ENCODE data around the gene ALAD. TPM values are rescaled to one million over a fixed set of nuclear protein-coding genes. Genes with fewer than 3 reads are reported as not detected.
"Not testable (repeated sequence)": the region's sequence is repeated elsewhere in the genome, so short reads cannot be mapped to it uniquely, and the experiment has no call there.

ALAD gene
- total RNA-seq, 2 donors from 2014 or later, result 42.5 to 44.1 TPM

GRCh38 chr9:113409883-113410206 is 8.8 kb upstream of the ALAD start:
- Histone ChIP-seq H3K27me3 (no peaks in the 10 kb centered on the region), H3K9me3 (no peaks in the 10 kb centered on the region), H3K4me3 (peak overlapping the region; percentile 53 to 71), H3K36me3 (replicated peaks in 1 of 2; ENCODE audit: insufficient read depth in 1 of 2, low read depth in 2 of 2) (no peaks in the 10 kb centered on the region), H3K4me1 (peaks cover 23% of the 10 kb centered on the region), H3K27ac (peak overlapping the region; percentile 93 to 98 (median 94))
- intact Hi-C loops (cut with DNase I), result loop anchor here (5.0 kb wide), 3 partner anchors 38 to 138 kb away; no protein-coding TSS in a partner anchor
- TF ChIP-seq CTCF (IDR thresholded peaks at IDR 0.05) (no peak), POLR2A (IDR thresholded peaks at IDR 0.05) (no peak)
- DNase-seq (no peak), ATAC-seq (no peak)
- 0% methylated on average over 2 to 20 of the region's 20 CpGs for WGBS, 2 donors

GRCh38 chr9:113409481-113409880 is 8.4 kb upstream of the ALAD start:
- 28 to 29% methylated on average over 10 of the region's 10 CpGs for WGBS, 2 donors
- Histone ChIP-seq H3K27me3 (no peaks in the 10 kb centered on the region), H3K36me3 (replicated peaks in 1 of 2; ENCODE audit: insufficient read depth in 1 of 2, low read depth in 2 of 2) (no peaks in the 10 kb centered on the region), H3K9me3 (no peaks in the 10 kb centered on the region), H3K4me3 (peak overlapping the region; percentile 53 to 71), H3K27ac (peak overlapping the region in 3 of 4 donors; percentile 93 to 98 (median 95)), H3K4me1 (peaks cover 23% of the 10 kb centered on the region)
- no peak for ATAC-seq
- TF ChIP-seq CTCF (IDR thresholded peaks at IDR 0.05) (no peak), POLR2A (IDR thresholded peaks at IDR 0.05) (no peak)
- no peak for DNase-seq
- intact Hi-C loops (cut with DNase I), result loop anchor here (5.0 kb wide), 2 partner anchors 37 to 97 kb away; no protein-coding TSS in a partner anchor

- 19 to 20% methylated on average over 7 of the region's 7 CpGs for WGBS, 2 donors
- intact Hi-C loops (cut with DNase I), result loop anchor here (5.0 kb wide), 2 partner anchors 35 to 95 kb away; no protein-coding TSS in a partner anchor
- not testable (repeated sequence) for H3K36me3 ChIP-seq (replicated peaks in 1 of 2; ENCODE audit: insufficient read depth in 1 of 2, low read depth in 2 of 2); H3K27me3 ChIP-seq; H3K4me3 ChIP-seq; H3K9me3 ChIP-seq
- Histone ChIP-seq H3K27ac (peak overlapping the region in 2 of 4 donors; percentile 57 to 62), H3K4me1 (peaks cover 23% of the 10 kb centered on the region)
- ATAC-seq (peak; percentile 30), DNase-seq (peak; percentile 76 to 85 (median 81))
- peak; percentile 69 to 97 (median 92) for TF ChIP-seq CTCF (IDR thresholded peaks at IDR 0.05)
These were observed 5.9 kb upstream of the ALAD start for GRCh38 chr9:113406873-113407511.

GRCh38 chr9:113406353-113406752 is 5.3 kb upstream of the ALAD start:
- H3K27me3 ChIP-seq; ATAC-seq; H3K9me3 ChIP-seq; H3K36me3 ChIP-seq (replicated peaks in 1 of 2; ENCODE audit: insufficient read depth in 1 of 2, low read depth in 2 of 2); H3K4me3 ChIP-seq; DNase-seq: not testable (repeated sequence)
- intact Hi-C loops (cut with DNase I), result loop anchor here (5.0 kb wide), 2 partner anchors 34 to 94 kb away; no protein-coding TSS in a partner anchor
- H3K4me1 ChIP-seq, result peaks cover 23% of the 10 kb centered on the region
- H3K27ac ChIP-seq, result peak overlapping the region in 2 of 4 donors; percentile 57 to 62
- 82% methylated on average over 9 of the region's 9 CpGs for WGBS, 2 donors

- H3K4me1 ChIP-seq, result peaks cover 31% of the 10 kb centered on the region
- H3K27ac ChIP-seq, result no peak overlapping the region
- TF ChIP-seq POLR2A (IDR thresholded peaks at IDR 0.05) (no peak), CTCF (IDR thresholded peaks at IDR 0.05) (no peak)
- H3K9me3 ChIP-seq, result no peaks in the 10 kb centered on the region
- intact Hi-C loops (cut with DNase I), result no loop called here
- H3K4me3 ChIP-seq, result no peak overlapping the region
- DNase-seq (no peak), ATAC-seq (no peak)
- no peaks in the 10 kb centered on the region for H3K27me3 ChIP-seq
- 45 to 49% methylated on average over 2 of the region's 2 CpGs for WGBS, 2 donors
- H3K36me3 ChIP-seq (replicated peaks in 1 of 2; ENCODE audit: insufficient read depth in 1 of 2, low read depth in 2 of 2), result no peaks in the 10 kb centered on the region
These were observed 2.6 kb upstream of the ALAD start for GRCh38 chr9:113403646-113404045.
